Measurements from ENCODE around the gene CWF19L2.

CWF19L2 gene

DNA sequence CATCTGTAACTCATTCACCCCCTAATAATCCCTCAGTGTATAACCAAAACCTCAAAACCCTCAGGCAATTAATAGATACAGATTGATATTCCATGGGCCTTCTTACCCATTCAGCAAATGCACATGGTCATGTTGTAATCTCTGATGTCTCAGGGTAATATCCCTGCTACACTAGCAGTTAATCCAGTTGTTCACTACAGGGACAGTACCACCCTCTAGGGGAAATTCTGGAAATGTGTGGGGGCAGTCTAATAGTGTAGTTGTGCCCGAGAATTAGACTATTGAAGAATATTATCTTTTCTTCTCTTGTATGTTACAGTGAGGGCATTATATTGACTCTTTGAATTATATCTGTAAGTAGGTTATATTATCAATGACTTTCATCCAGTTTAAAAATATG lies 175.4 kb downstream of the CWF19L2 start:
- no peak for DNase-seq
